Fibroblast of skin of left biceps (primary cell): ENCODE data around the gene RPS18.

Source experiments
- DNase-seq, 2 experiments: peaks; one replicate each; pipeline ENCODE4 v3.0.0-alpha.2; 2013; ENCODE audit warnings: low read depth in 2 of 2

Gene RPS18

GRCh38 chr6:33289784-33290315 is 18.0 kb downstream of the RPS18 start:
- no peak for DNase-seq

GRCh38 chr6:33290459-33290858 is 18.6 kb downstream of the RPS18 start:
- DNase-seq: no peak

GRCh38 chr6:33292996-33293682 is 21.3 kb downstream of the RPS18 start:
- no peak for DNase-seq

DNA sequence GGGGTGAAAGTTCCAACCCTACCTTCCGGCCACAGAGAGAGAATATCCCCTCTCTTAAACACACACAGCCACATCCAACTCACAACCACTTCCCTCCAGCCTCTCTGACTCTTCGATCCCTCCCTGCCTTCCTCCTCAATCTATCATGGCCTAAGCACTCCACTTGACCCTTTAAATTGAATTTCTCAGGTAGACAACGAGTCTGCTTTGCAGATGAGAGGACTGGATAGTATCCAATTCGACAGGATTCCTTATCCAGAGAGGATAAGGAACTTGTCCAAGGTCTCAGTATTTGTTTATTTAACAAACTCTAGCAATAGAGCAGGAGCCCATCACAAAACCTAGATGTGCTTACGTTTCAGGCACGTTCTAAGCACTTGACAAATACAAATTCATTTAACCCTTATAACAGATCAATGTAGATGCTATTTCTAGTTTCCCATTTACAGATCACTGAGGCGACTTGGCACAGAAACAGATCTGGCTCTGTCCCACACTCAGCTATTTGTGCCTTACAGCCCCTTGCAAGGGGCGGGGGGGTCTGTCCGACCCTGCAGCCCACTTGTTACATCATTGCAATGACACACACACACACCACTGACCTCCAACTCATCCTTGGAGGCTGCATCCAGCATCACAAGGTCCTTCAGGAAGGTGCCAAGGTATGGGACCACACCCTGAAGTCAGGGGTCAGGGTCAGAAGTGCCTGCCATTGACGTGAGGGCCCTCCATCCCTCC is 22.4 kb downstream of the RPS18 start:
- no peak for DNase-seq

DNA sequence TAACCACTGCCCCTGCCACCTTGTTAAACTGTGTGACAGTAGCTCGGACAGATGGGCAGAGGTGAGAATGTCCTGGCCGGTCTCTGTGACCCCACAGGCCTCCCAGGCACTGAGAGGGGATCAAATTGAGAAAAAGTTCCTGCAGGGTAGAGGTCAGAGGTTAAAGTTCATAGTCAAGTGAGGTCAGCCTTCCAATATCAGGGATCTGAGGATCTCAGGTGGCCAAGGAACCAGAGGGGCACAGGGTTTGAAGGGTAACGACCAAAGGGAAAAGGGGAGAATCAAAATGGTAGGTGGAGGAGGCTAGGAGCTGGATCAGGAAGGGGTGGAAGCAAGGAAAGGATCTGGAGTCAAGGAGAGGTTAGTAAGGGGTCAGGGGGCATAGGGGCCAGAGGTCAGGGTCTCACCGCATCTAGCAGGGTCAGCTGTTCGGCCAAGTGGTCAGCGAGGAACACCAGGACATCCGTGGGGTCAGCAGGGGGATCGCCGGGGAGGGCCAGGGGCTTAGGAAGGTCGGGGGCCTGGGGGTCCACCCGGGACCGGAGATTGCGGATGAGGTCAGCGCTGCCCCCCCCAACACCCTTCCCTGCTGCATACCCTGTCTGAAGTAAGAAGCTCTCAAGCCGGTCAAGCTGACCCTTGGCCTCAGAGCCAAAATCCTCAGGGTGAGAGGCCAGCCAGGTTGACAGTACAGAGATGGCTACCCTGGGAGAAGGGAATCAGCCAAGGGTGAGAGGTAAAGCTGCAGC is 23.9 kb downstream of the RPS18 start:
- DNase-seq: no peak

DNA sequence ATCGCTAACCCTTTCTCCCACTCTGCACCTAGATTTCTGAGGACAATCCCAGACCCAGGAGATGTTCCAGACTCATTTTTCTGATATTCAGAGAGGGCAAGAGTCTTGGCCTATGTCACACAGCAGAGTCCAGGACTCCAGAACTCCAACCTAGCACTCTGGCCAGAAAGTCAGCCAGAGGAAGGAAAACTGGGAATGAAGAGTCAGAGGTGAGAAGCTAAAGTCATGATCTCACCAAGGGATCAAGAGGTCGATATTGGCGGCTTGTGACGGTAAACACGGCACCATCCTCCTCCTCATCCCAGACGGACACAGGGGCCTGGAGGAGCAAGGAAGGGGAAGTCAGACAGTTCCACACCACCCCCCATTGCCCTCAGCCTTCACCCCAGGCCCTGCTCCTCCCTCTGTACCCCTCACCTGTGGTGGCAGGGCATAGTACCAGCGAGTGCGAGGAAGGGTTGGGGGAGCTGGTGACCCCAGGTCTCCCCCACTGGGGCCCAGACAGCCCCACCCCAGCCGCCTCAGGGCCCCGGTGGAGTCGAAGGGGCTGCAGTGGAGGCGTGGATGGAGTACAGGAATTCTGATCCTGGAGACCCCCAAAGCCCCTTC is 25.0 kb downstream of the RPS18 start:
- DNase-seq: no peak

GRCh38 chr6:33297406-33297955 is 25.6 kb downstream of the RPS18 start:
- no peak for DNase-seq

- DNase-seq: no peak
Observed at GRCh38 chr6:33297956-33298772, 26.3 kb downstream of the RPS18 start.

DNA sequence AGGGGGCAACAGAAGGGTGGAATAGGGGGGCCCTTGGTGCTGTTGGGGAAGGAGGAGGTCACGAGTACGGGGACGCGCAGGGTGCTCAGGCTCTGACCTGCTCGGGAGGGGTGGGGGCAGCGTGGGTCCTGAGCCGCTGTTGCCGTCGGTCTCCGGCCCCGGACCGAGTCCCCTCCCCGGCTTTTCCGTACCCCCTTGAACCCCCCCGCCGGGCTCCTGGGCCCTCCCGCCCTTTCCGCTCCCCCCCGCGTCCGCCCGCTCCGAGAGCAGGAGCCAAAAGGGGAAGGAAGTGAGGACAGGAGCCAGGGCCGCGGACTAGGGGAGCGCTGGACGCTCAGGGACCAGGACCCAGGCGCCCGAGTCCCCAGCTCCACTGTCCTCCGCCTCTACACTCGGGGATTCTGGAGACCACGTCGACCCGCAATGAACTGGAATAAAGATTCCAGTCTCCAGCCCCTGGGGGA is 26.9 kb downstream of the RPS18 start, which contains the start of gene RGL2:
TSS of gene RGL2 (minus strand) at position 170 of the 464 bp plus-strand sequence. CDS start 332 bp downstream, outside the sequence.
- DNase-seq: no peak

DNA sequence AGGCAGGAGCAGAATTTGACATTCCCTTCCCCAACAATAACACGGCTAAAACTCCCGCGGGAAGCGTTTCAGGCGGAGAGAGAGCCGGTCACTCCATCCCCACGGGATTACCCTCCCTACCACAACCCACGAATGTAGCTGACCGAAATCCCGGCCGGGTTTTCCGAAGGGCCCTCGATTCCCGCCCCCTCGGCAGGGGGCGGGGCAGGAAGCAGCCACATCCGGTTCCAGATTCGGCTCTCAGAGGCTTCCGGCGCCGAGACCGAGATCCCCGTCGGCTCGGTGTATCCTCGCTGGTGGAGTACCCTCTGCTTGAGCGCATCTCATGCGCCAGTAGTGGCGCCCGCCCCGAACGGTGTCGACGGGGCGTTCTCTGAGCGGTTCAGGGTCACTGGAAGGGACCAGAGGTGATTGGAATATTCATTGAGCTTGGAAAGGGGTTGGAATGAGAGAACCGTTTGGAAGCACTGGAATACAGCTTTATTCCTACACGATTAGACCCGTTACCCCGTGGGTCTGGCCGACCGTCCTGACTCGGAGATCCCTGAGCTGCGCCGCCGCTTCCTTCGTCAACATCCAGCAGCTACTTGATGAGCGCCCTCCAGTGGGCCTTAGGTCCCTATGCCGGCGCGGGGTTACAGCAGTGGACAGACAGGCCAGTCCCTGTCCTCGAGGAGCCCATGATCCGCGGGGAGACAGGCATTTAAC is 27.5 kb downstream of the RPS18 start:
- peak; percentile 72 to 76 for DNase-seq

GRCh38 chr6:33301877-33302276 is 30.0 kb downstream of the RPS18 start:
- DNase-seq: no peak

DNA sequence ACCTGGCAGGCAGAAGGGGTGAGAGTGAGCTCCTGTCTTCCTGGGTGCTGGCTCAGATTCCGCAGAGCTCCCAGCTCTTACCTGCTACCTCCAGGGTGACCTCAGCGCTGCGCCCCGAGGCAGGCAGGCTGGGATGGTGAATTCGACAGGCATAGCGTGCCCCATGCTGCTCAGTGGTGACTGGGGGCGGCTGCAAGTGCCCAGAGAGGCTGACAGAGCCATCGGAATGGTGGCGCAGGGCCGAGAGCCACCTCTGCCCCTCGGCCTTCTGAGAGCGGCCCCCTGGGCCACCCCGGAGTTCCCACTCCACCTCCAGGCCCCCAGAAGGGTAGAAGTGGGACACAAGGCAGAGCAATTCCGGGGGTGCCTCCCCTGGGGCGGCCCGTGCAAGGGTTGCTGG is 32.3 kb downstream of the RPS18 start:
- DNase-seq: no peak

- no peak for DNase-seq
Observed at GRCh38 chr6:33305052-33305451, 33.2 kb downstream of the RPS18 start.

- no peak for DNase-seq
Observed at GRCh38 chr6:33306356-33306755, 34.5 kb downstream of the RPS18 start.

GRCh38 chr6:33312361-33313104 is 40.7 kb downstream of the RPS18 start:
- DNase-seq: no peak

DNA sequence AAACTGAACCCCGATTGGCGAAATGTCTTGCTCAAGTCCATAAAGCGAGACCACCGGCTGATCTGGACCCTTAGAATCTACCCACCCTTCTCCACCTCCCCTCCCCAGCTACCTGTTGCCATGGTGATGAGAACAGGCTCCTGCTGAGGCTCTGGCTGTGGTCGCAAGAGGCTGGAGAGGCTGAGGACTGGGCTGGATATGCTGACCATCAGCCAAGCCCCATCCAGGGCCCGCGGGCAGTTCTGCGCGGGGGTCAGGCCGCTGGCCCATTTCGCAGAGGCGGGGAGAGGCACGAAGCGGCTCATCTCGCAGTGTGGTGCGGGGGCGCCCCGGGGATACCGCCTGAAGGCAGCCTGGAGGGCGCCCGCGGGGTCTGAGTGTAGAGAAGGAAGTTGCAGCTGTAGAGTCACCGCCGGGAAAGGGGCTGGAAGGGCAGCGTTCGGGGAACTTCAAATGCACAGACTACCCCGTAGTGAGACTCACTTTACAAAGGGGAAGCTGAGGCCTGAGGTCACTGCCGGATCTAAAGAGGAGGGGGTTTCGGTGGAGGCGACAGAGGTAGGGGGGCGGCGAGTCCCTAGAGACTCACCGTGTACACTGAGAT is 41.3 kb downstream of the RPS18 start:
- no peak for DNase-seq

DNA sequence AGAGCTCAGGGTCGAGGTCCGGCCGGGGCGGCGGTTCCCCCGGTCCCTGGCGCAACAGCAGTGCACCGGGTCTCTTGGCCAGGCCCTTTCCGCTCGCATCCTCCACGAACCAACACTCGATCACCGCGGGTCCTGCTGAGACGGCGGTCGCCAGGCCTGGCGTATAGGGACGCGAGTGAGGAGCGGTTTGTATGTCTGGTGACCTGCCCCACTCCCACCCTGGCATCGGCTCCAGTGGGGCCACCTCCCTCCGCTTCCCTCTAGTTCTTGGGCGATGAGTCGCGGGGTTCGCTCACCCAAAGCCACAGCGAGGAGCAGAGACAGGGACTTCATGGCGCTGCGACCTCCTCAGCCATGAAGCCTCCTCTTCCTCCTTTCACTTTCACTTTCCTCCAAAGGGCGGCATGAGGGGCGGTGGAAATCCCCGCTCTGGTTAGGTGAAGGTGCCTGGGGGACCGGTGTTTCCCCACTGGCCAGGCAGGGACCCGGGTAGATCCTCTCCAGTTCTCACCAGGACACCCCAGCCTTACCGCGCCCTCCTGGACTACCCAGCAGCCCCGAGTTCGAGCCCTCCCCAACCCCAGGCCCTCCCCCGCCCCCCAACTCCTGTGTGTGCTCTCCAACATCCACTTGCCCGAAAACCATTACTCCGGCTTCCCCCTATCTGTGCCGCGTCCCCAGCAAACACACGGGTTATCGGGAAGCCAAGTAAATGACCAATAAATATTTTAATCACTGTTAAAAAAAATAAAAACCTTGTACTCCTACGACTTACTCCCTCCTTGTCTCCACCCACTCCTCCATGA is 42.0 kb downstream of the RPS18 start, which contains the start of gene TAPBP:
TSS of gene TAPBP (minus strand) at position 370 of the 806 bp plus-strand sequence. CDS start at position 333, 37 bp downstream.
- DNase-seq: no peak

DNA sequence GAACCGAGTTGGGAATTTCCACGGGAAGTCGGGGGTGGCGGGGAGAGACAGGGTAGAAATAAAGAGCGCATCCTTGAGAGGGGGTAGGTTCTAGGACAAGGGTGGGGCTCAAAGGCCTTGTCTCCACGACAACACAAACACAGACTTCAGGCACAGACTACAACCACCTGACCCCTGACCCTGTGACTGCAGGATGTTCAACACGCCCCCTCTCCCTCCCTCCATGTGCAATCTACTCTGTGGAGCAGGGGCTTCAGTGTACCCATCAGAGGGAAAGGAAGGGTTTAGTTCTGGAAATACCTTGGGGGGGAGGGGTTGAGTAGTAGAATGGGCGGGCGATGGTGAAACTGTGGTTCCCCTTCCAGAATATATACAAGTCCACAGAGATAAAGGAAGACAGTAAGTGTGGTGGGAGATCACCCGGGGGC is 42.7 kb downstream of the RPS18 start:
- DNase-seq: no peak
